Middle frontal gyrus (tissue), 1 donor: ENCODE results near the gene IPO4.
"Not testable (repeated sequence)": the region's sequence is repeated elsewhere in the genome, so short reads cannot be mapped to it uniquely, and the experiment has no call there.

Experiments used
- DNase-seq: peaks from one replicate; pipeline ENCODE4 v3.0.0-alpha.2; 2015; ENCODE audit warnings: low spot score; ENCODE audit errors: extremely low spot score

The IPO4 gene, protein sequence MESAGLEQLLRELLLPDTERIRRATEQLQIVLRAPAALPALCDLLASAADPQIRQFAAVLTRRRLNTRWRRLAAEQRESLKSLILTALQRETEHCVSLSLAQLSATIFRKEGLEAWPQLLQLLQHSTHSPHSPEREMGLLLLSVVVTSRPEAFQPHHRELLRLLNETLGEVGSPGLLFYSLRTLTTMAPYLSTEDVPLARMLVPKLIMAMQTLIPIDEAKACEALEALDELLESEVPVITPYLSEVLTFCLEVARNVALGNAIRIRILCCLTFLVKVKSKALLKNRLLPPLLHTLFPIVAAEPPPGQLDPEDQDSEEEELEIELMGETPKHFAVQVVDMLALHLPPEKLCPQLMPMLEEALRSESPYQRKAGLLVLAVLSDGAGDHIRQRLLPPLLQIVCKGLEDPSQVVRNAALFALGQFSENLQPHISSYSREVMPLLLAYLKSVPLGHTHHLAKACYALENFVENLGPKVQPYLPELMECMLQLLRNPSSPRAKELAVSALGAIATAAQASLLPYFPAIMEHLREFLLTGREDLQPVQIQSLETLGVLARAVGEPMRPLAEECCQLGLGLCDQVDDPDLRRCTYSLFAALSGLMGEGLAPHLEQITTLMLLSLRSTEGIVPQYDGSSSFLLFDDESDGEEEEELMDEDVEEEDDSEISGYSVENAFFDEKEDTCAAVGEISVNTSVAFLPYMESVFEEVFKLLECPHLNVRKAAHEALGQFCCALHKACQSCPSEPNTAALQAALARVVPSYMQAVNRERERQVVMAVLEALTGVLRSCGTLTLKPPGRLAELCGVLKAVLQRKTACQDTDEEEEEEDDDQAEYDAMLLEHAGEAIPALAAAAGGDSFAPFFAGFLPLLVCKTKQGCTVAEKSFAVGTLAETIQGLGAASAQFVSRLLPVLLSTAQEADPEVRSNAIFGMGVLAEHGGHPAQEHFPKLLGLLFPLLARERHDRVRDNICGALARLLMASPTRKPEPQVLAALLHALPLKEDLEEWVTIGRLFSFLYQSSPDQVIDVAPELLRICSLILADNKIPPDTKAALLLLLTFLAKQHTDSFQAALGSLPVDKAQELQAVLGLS

DNA sequence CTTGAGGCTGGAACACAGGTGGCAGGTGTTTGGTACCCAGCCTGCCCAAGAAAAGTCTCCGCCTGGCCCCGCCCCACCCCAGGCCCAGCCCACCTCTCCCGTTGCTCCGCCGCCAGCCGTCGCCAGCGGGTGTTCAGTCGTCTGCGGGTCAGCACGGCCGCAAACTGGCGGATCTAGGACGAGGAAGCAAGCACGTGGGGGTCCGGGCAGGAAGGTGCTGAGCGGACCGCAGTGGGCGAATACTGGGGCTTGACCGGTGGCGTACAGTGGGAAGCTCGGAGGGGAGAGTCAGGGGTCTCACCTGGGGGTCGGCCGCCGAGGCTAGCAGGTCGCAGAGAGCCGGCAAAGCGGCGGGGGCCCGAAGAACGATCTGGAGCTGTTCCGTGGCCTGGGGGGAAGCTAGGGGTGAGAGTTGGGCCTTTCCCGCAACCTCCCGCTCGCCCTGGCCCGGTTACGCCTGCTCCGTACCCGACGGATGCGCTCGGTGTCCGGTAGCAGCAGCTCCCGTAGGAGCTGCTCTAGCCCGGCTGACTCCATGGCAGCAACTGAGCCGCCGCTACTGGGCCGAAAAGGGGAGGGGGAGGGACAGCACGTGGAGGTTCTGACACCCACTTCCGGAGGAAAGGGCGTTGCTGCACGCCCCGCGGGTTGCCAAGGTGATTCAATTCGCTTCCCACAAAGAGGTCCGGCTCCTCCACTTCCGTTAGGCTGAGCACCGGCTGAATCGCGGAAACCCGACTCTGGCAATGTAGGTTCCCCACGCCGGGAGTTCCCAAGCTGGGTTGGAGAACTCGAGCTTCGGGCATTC is at the start of gene IPO4:
Gene IPO4, minus strand, starts transcription at position 566 of the 808 bp plus-strand sequence. Its CDS starts 29 bp downstream, at position 537.
- peak; percentile 91 for DNase-seq

- DNase-seq, result no peak
These were observed 49.5 kb upstream of the IPO4 start for GRCh38 chr14:24238123-24238522.

- DNase-seq, result no peak
These were observed 48.9 kb upstream of the IPO4 start for GRCh38 chr14:24237463-24237955.

DNA sequence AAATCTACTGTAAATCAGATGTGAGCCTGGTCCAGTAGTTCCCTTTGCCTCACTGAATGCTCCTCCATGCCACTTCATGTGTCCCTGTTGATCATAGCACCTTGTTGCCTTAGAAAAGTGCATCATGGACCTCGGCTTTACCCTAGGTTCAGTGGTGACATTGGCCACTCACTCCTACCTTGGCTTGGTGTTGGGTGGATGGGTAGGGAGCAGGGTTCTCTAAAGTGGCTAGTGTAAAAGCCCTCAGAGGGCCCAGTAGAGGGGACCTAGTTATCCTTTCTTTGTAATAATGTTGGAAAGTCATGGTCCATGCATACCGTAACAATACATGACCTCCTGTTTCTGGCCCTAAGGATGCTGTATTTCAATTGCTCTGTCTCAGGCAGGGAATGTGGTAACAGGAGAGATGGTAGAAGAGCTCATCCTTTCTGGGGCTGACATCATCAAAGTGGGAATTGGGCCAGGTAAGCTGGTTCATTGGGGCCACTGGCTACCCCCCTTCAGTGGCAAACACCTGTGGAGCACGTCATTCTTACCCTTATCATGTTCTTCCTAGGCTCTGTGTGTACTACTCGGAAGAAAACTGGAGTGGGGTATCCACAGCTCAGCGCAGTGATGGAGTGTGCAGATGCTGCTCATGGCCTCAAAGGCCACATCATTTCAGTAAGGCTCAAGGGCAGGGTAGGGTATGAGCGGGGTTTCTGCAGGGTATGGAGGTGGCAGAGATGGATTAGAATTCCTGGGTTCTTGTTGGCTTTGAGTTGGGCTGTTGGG is 48.3 kb upstream of the IPO4 start:
- no peak for DNase-seq

- no peak for DNase-seq
These were observed 47.4 kb upstream of the IPO4 start for GRCh38 chr14:24235804-24236688.

DNA sequence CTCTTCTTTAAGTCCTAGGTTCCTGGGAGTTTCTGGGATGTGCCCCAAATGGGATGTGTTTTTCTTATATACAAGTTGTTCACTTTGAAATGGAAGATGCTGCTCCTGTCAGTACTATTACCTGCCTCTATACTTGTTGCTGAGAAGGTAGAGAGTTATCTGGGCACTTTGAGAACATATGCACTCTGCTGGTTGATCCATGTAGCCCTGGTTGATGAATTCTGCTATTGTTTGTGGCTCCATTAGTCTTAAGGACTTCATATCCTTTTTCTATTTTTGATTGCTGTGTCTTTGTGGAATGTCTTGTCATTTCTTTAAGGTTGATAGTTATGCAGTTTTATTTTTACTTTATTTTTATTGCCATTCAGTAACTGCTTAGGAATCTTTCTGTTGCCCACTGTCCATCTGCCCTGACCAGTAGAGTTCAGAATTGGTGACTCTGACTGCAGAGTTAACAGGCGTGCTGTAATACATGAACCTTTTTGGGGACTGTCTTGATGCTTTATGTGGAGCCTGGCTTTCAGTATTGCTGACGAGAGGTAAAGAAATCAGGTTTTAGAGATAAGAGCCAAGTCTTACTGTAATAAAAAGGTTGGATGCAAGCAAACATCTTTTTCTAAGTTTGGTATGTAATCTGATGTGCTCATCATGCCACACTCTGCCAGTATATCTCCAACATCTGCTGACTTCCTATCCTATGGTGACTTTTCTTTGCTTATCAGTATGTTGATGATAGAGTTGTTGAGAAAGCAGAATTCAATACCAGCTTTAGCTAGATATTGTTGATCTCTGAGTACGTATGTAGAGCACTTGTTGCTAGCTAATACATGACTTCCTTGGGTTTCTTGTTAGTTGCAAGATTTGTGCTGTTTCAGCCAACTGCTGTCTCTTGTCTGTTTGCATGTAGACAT is 45.7 kb upstream of the IPO4 start:
- DNase-seq, result no peak

DNA sequence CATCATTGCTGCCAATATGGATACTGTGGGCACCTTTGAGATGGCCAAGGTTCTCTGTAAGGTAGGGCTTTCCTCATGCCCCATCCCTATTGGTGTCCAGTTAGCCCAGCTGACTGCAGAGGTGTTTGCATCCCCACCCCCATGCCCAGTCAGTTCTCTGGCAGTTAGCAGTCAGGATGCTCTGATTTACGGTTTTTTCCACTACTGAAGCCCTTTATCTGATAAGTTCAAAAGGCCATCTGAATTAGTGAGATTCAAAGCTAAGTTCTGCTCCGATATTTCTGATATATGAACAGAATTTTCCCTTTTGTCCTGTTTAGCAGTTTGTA is 44.9 kb upstream of the IPO4 start:
- DNase-seq, result no peak

DNA sequence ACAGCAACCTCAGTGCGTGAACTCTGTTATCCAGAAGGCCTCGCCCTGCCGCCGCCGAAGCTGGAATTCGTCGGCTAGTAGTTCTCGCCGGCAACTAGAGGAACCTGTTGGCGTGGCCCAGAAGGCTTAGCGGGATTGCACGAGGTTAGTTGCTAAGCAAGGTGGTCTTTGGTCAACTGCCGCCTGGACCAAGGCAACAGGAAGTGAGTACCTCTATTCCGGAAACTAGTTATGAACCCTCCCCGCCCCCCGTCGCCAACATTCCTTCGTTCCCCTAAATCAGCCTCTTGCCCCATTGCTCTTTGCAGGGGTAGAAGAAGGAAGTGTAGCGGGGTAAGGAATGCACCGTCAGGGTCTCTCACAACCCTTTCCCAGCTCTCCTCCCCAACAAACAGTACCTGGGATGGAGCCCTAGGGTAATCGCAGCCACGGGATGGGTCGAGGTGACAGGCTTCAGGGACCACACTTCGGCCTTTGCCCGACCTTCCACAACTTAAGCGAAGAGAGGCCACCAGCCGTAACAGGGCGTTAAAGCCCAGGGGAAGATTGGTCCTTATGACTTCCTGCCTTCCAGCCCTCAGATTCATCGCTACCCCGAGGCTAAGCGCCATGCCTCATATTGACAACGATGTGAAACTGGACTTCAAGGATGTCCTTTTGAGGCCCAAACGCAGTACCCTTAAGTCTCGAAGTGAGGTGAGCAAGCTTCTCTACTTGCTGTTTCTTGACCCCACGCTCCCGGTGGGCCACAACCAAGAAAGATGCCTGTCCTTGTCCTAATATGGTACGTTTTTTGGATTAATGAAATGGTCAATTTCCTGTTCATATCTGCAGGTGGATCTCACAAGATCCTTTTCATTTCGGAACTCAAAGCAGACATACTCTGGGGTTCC is 44.3 kb upstream of the IPO4 start, which contains the start of gene GMPR2:
Gene GMPR2, plus strand, starts transcription at position 285 of the 893 bp plus-strand sequence. Its CDS starts 325 bp downstream, at position 610.
- DNase-seq, result no peak

DNA sequence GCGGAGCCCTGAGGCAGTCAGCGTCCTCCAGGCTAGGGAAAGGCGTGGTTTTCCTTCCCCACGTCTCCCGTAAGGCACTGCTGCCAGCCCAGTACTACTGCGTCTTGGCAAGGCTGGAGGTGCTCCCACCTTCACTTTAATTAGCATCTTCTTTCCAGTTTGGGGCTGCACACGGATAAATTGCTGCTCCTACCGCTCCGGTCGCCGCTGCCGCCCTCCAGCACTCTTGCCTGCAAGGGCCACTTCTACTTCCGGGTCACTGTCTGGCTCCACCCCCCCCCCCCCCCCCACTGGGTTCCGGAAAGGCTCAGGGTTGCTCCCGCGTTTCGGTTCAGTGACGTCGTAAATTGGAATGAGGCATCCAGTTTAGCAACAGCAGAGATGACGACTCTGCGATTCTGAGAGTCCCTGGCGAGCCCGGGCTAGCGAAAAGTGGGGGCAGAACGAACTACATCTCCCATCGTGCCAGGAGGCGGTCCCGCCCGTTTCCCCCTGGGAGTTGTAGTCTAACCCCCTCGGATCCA is 43.6 kb upstream of the IPO4 start, which contains the start of gene NEDD8:
Gene NEDD8, minus strand, starts transcription at position 247 of the 524 bp plus-strand sequence. Its CDS starts 100 bp downstream, at position 147.
- peak; percentile 86 for DNase-seq

GRCh38 chr14:24231263-24232120 is 42.9 kb upstream of the IPO4 start:
- no peak for DNase-seq

- no peak for DNase-seq
These were observed 40.3 kb upstream of the IPO4 start for GRCh38 chr14:24228902-24229301.

- no peak for DNase-seq
These were observed 37.9 kb upstream of the IPO4 start for GRCh38 chr14:24226473-24226872.

- DNase-seq, result no peak
These were observed 36.0 kb upstream of the IPO4 start for GRCh38 chr14:24224618-24225071.

- not testable (repeated sequence) for DNase-seq
These were observed 34.4 kb upstream of the IPO4 start for GRCh38 chr14:24222987-24223386.

GRCh38 chr14:24219521-24219920 is 30.9 kb upstream of the IPO4 start:
- DNase-seq, result no peak

GRCh38 chr14:24219080-24219479 is 30.5 kb upstream of the IPO4 start:
- DNase-seq, result no peak
